Measurements from ENCODE around the gene BRD1.
A peak's percentile ranks its signal among the peaks of the same experiment; 100 is the strongest.
"Not testable (repeated sequence)": the region's sequence is repeated elsewhere in the genome, so short reads cannot be mapped to it uniquely, and the experiment has no call there.

The BRD1 gene

DNA sequence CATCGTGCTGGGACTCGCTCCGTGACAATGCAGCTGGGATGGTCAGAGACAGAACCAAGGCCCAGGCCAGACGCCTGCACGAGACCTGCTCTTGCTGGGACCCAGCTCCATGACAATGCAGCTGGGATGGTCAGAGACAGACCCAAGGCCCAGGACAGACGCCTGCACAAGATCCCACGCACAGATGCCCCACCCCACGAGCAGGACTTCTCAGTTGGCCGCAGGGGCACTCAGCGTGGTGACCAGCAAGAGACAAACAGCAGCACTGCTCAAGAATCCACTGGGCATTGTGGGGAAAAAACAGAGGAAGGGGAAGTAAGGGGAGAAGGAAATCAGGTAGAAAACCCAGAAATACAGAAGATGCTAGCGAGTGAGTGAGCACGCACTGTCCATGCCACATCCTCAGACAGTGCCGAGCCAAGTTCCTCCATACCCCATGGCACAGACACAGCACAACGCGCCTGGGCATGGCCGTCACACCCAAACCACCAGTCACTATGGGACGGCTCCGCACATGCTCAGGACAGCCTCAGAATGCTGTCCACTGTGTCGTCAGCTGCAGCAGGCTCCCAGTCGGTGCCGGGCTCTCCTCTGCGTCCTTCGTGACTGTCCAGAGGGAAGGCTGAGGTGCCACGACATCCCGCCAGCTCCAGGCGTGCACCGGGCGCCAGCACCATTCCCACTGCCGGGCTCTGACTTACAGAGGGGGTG is 44.5 kb downstream of the BRD1 start:
- peaks cover 7 to 8% of the 10 kb centered on the region in 2 donors for H3K4me1 Mint-ChIP-seq
- H3K27ac Mint-ChIP-seq: peak overlapping the region; percentile 44
- no peak for ATAC-seq (replicated peaks)
- H3K36me3 Mint-ChIP-seq: peaks cover 33 to 38% of the 10 kb centered on the region in 2 donors
- H3K4me3 Mint-ChIP-seq: no peak overlapping the region
- no peak for DNase-seq
- no peaks in the 10 kb centered on the region for H3K9me3 Mint-ChIP-seq
- no peaks in the 10 kb centered on the region for H3K27me3 Mint-ChIP-seq

DNA sequence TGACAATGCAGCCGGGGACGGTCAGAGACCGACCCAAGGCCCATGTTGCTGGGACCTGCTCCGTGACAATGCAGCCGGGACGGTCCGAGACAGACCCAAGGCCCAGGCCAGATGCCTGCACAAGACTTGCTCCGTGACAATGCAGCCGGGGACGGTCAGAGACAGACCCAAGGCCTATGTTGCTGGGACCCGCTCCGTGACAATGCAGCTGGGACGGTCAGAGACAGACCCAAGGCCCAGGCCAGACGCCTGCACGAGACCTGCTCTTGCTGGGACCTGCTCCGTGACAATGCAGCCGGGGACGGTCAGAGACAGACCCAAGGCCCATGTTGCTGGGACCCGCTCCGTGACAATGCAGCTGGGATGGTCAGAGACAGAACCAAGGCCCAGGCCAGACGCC is 45.8 kb downstream of the BRD1 start:
- H3K27me3 Mint-ChIP-seq; DNase-seq; H3K4me3 Mint-ChIP-seq; H3K4me1 Mint-ChIP-seq; H3K27ac Mint-ChIP-seq; H3K9me3 Mint-ChIP-seq; ATAC-seq (replicated peaks): not testable (repeated sequence)
- peaks cover 27 to 31% of the 10 kb centered on the region in 2 donors for H3K36me3 Mint-ChIP-seq

DNA sequence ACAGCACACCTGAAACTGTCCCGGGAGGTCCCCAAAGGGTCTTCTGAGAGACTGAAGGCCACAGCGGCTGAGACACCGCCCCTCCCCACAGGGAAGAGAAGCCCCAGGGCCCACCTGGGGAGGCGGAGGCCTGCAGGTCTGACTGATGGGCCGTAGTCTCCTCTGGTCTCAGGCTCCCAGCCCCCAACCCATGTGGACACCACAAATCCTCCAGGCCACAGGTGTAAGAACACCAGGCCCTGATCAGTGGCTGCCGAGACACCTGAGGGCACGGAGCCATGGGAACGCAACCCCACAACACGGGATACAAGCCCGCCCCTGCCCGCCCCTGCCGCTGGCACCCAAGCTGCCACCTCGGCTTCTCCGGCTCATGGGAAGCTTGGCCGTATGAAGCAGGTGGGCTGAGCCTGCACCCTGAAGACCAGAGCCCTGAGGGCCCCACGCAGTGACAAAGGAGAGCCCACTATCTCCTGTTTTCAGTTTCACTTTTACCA is 46.3 kb downstream of the BRD1 start:
- H3K4me1 Mint-ChIP-seq: peaks cover 2 to 4% of the 10 kb centered on the region in 2 donors
- H3K36me3 Mint-ChIP-seq: peaks cover 27 to 33% of the 10 kb centered on the region in 2 donors
- H3K4me3 Mint-ChIP-seq: no peak overlapping the region
- DNase-seq: no peak
- no peak for ATAC-seq (replicated peaks)
- H3K9me3 Mint-ChIP-seq: no peaks in the 10 kb centered on the region
- H3K27ac Mint-ChIP-seq: no peak overlapping the region
- H3K27me3 Mint-ChIP-seq: no peaks in the 10 kb centered on the region

DNA sequence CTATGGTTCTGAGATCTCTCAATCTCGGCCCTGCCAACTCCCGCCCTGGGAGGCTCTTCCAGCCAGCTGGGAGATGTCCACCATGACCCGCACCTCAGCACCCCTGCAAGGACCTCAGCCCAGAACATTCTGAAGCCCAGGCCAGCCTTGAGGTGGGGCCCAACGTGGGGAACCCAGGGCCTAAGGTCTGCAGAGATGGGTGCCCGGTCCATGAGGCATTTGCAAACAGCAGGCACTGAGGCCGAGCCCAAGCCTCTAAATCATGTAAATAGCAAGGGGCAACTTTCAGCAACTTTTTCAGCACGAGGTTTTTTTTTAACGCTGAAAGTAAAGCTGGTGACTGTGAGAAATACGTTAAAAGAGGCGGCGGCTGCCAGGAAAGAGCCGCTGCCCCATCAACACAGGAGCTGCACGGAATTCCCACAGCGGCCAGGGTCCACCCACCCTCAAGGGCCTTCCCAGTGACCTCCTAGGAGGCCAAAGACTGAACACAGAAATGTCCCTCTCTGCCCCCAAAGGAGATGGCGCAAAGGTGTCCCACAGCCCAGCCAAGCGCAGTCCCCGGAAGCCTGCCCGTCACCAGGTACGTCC is 46.9 kb downstream of the BRD1 start:
- H3K36me3 Mint-ChIP-seq: peaks cover 25 to 31% of the 10 kb centered on the region in 2 donors
- ATAC-seq (replicated peaks): no peak
- H3K4me1 Mint-ChIP-seq: peaks cover 2 to 4% of the 10 kb centered on the region in 2 donors

GRCh38 chr22:49779853-49780697 is 47.6 kb downstream of the BRD1 start:
- no peaks in the 10 kb centered on the region for H3K9me3 Mint-ChIP-seq
- ATAC-seq (replicated peaks) (no peak), DNase-seq (no peak)
- no peak overlapping the region for H3K27ac Mint-ChIP-seq
- no peaks in the 10 kb centered on the region for H3K27me3 Mint-ChIP-seq
- peaks cover 29 to 36% of the 10 kb centered on the region in 2 donors for H3K36me3 Mint-ChIP-seq
- peaks cover 2 to 4% of the 10 kb centered on the region in 2 donors for H3K4me1 Mint-ChIP-seq
- no peak overlapping the region for H3K4me3 Mint-ChIP-seq

More for the DNA sequence above, 46.9 kb downstream of the BRD1 start:
- Mint-ChIP-seq H3K4me3 (no peak overlapping the region), H3K27ac (no peak overlapping the region), H3K27me3 (no peaks in the 10 kb centered on the region), H3K9me3 (no peaks in the 10 kb centered on the region)
- no peak for DNase-seq

DNA sequence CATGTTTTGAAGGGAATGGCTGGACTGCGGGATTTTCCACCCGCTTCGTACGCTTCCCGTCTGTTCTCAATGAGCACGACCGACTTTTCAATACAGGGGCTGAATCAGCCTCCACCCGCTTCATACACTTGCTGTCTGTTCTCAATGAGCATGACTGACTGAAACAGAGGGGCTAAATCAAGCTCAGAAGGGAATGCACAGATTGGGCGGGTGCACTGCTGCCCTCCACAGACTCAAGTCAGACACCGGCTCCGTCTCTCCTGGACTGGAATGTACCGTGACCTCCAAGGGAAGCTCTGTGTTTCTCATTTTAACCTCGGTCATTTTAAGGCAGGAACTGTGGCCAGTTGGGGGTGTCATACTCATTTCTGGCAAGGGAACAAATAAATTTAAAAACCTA is 48.5 kb downstream of the BRD1 start:
- no peak overlapping the region for H3K4me3 Mint-ChIP-seq
- no peak overlapping the region for H3K27ac Mint-ChIP-seq
- ATAC-seq (replicated peaks): no peak
- peaks cover 34 to 39% of the 10 kb centered on the region in 2 donors for H3K36me3 Mint-ChIP-seq
- peaks cover 4 to 5% of the 10 kb centered on the region in 2 donors for H3K4me1 Mint-ChIP-seq
- H3K27me3 Mint-ChIP-seq: no peaks in the 10 kb centered on the region
- no peak for DNase-seq
- H3K9me3 Mint-ChIP-seq: no peaks in the 10 kb centered on the region

DNA sequence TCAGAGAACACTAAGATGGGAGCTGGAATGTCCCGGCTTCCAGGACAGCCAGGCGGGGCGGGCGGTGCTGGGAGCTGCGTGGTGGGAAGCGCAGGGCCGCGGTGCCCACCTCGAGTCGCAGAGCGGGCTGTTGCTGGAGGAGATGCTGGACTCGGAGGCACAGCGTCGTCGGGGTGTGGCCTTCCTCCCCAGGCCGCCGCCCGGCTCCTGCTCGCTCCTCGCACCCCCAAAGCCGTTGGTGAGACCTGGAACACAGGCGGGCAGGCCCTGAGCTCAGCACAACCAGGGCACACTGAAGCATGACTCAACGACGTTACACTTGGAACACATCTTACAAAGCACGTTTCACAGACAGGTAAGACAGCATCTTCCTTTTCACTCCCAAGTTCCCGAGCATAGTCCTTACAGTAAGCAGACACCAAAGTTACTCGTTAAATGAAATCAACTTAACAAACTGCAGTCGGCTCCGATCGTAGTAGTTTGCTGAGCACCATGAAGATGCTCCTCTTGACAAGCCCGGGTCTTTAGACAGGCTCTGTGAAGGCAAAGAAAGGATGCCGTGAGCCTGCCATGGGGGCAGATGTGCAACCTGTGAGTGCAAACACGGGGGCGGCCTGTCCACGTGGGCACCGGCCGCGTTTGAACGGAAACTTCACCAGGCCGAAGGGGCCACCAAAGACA is 50.0 kb downstream of the BRD1 start:
- H3K27me3 Mint-ChIP-seq: no peaks in the 10 kb centered on the region
- H3K4me1 Mint-ChIP-seq: peaks cover 0 to 6% of the 10 kb centered on the region in 2 donors
- H3K27ac Mint-ChIP-seq: no peak overlapping the region
- peaks cover 34 to 42% of the 10 kb centered on the region in 2 donors for H3K36me3 Mint-ChIP-seq
- no peak overlapping the region for H3K4me3 Mint-ChIP-seq
- no peak for ATAC-seq (replicated peaks)
- no peaks in the 10 kb centered on the region for H3K9me3 Mint-ChIP-seq
- no peak for DNase-seq

GRCh38 chr22:49776891-49777290 is 50.8 kb downstream of the BRD1 start:
- peaks cover 0 to 6% of the 10 kb centered on the region in 2 donors for H3K4me1 Mint-ChIP-seq
- no peak for ATAC-seq (replicated peaks)
- no peaks in the 10 kb centered on the region for H3K9me3 Mint-ChIP-seq
- no peaks in the 10 kb centered on the region for H3K27me3 Mint-ChIP-seq
- H3K27ac Mint-ChIP-seq: no peak overlapping the region
- H3K4me3 Mint-ChIP-seq: no peak overlapping the region
- peaks cover 42 to 45% of the 10 kb centered on the region in 2 donors for H3K36me3 Mint-ChIP-seq
- DNase-seq: no peak

GRCh38 chr22:49775867-49776511 is 51.7 kb downstream of the BRD1 start:
- Mint-ChIP-seq H3K4me1 (peaks cover 0 to 6% of the 10 kb centered on the region in 2 donors), H3K36me3 (peaks cover 42 to 45% of the 10 kb centered on the region in 2 donors), H3K27me3 (no peaks in the 10 kb centered on the region), H3K4me3 (no peak overlapping the region), H3K9me3 (no peaks in the 10 kb centered on the region), H3K27ac (peak overlapping the region; percentile 51)
- ATAC-seq (replicated peaks) (no peak), DNase-seq (no peak)

DNA sequence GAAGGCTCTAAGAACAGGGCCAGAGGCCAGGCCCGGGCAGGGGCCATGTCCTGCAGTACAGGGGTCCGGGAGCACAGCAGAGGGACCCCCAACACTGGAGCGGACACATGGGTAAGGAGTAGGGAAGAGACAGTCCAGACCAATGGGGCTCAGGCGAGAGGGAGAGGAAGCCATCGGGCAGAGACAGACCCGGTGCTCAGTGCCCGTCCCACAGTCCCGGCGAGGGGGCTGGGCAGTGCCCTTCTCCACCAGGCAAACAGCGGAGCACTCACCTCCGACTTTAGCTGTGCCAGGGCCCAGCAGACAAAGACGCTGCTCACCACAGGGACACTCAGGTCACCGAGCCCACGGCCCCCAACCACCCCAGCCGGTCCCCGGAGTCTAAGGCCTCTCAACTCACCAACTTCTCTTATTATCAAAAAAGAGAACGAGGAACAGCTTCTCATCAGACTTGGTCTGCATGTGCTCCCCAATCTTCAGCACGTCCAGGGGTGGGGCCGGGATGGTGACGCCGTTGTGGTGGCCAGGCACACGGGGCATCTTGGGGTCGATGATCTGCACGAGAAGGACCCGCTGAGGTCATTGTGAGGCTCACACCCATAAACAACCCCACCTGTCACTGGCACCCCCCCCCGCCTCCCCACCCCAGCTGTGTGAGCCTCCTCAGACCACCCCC is 52.3 kb downstream of the BRD1 start:
- H3K36me3 Mint-ChIP-seq: peaks cover 42 to 45% of the 10 kb centered on the region in 2 donors
- no peaks in the 10 kb centered on the region for H3K27me3 Mint-ChIP-seq
- H3K27ac Mint-ChIP-seq: peak overlapping the region; percentile 51
- no peak overlapping the region for H3K4me3 Mint-ChIP-seq
- DNase-seq: no peak
- peaks cover 0 to 6% of the 10 kb centered on the region in 2 donors for H3K4me1 Mint-ChIP-seq
- H3K9me3 Mint-ChIP-seq: no peaks in the 10 kb centered on the region
- no peak for ATAC-seq (replicated peaks)

DNA sequence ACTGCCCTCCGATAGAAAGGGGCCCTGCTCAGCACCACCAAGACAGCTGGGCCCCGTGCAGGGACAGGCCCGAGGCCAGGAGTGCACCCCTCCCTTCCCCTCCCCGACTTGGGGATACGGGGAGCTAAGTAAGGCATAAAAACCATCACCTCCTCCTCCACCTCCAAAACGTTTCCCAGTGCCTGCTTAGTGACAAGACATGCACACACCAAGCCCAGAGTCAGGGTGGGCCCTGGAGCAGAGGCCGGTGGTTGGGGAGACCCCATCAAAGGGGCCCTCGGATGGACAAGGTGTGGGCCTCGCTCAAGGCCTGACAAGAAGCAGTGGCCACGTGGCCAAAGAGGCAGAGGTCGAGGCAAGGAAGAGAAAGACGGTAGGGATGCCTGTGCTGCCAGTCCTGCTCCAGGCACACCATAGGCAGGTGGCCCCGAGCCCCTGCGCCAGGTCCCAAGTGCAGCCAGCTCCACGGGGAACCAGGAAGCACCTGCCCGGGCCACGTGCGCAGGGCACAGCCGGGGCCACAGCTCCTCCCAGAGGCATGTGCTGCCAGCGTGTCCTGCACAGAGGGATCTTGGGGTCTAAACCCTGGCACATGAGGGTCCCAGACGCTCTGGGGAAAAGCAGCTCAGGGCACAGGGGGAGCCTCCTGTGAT is 53.0 kb downstream of the BRD1 start:
- no peaks in the 10 kb centered on the region for H3K27me3 Mint-ChIP-seq
- H3K4me3 Mint-ChIP-seq: no peak overlapping the region
- peaks cover 42 to 45% of the 10 kb centered on the region in 2 donors for H3K36me3 Mint-ChIP-seq
- H3K4me1 Mint-ChIP-seq: peaks cover 0 to 6% of the 10 kb centered on the region in 2 donors
- DNase-seq: no peak
- no peak for ATAC-seq (replicated peaks)
- no peaks in the 10 kb centered on the region for H3K9me3 Mint-ChIP-seq
- H3K27ac Mint-ChIP-seq: peak overlapping the region; percentile 80

GRCh38 chr22:49774046-49774445 is 53.6 kb downstream of the BRD1 start:
- ATAC-seq (replicated peaks) (no peak), DNase-seq (no peak)
- H3K9me3 Mint-ChIP-seq: no peaks in the 10 kb centered on the region
- H3K36me3 Mint-ChIP-seq: peaks cover 38 to 40% of the 10 kb centered on the region in 2 donors
- no peak overlapping the region for H3K4me3 Mint-ChIP-seq
- H3K27ac Mint-ChIP-seq: no peak overlapping the region
- no peaks in the 10 kb centered on the region for H3K27me3 Mint-ChIP-seq
- peaks cover 0 to 6% of the 10 kb centered on the region in 2 donors for H3K4me1 Mint-ChIP-seq

DNA sequence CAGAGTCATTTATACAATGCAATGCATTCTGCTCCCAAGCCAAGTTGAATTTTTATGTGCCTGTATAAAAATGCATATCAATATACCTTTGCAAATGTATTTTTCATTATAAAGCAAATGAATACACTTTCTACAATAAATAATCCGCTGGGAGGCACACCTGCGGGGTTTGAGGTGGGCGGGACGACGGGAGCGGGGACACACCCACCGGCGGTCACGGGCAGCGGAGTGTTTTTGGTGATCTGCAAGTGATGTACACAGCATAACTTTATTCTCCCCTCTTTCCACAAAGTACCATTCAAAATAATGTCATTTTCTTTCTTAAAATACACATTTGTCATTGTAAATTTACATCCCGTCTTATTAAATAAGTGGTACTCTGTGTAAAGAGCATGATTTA is 54.1 kb downstream of the BRD1 start:
- Mint-ChIP-seq H3K4me3 (no peak overlapping the region), H3K4me1 (peaks cover 0 to 6% of the 10 kb centered on the region in 2 donors), H3K36me3 (peaks cover 36 to 39% of the 10 kb centered on the region in 2 donors), H3K27ac (no peak overlapping the region), H3K9me3 (no peaks in the 10 kb centered on the region), H3K27me3 (no peaks in the 10 kb centered on the region)
- DNase-seq (no peak), ATAC-seq (replicated peaks) (no peak)

Data from stimulated activated naive B cell treated with anti-CD40 and anti-IgM and Interleukin-4, amounts not matched to agents 10 μg/mL and 1 μg/mL and 100 μg/mL, for 72 hours (primary cell).